Adrenal gland (tissue), 12 donors: Measurements from ENCODE around the gene SMARCD2. TPM values are rescaled to one million over a fixed set of nuclear protein-coding genes. Genes with fewer than 3 reads are reported as not detected.

Experiments used
- DNase-seq, 7 donors: peaks; one replicate each; pipeline ENCODE4 v3.0.0-alpha.2; 2019 to 2020
- H3K27ac ChIP-seq, 5 donors: fragments of 200-600 bp; sonication (generic) in 4 of 5; 1 replicate in 3 of 5; 2 replicates in 2 of 5; pipeline versions ENCODE4 v1.5.1 to v1.8.0; 2016 to 2020; ENCODE audit warnings: mild to moderate bottlenecking in 1 of 5
- H3K27me3 ChIP-seq: fragments of 200-600 bp; 2 replicates; pipeline ENCODE4 v1.8.0; 2021
- H3K36me3 ChIP-seq, 2 donors: fragments of 200-600 bp; replicated peaks in 1 of 2; 1 replicate in 1 of 2; 2 replicates in 1 of 2; pipeline versions ENCODE4 v1.5.1 to v1.8.0; 2018 to 2022
- H3K4me1 ChIP-seq, 2 donors: fragments of 200-600 bp; replicated peaks in 1 of 2; 1 replicate in 1 of 2; 2 replicates in 1 of 2; pipeline versions ENCODE4 v1.5.1 to v1.8.0; 2018 to 2021
- H3K4me3 ChIP-seq, 4 donors: fragments of 200-600 bp; sonication (generic) in 3 of 4; one replicate each; pipeline ENCODE4 v1.5.1; 2016 to 2018
- H3K9me3 ChIP-seq, 3 donors: fragments of 200-600 bp; sonication (generic) in 1 of 3; replicated peaks in 1 of 3; 1 replicate in 2 of 3; 2 replicates in 1 of 3; pipeline versions ENCODE4 v1.5.1 to v1.8.0; 2016 to 2021
- POLR2A ChIP-seq, 2 donors: fragments of 450-650 bp; IDR thresholded peaks; one replicate each; pipeline ENCODE4 v1.6.1; 2017; ENCODE audit warnings: antibody characterized with exemption in 2 of 2, mild to moderate bottlenecking in 2 of 2, moderate library complexity in 1 of 2
- WGBS, 4 donors: extraction: QIAGEN DNeasy Blood & Tissue Kit in 2 of 4; methylation state at CpG; one replicate each; pipeline versions ENCODE4 v1.1.5 to v1.1.7; 2013 to 2017; 5-methylcytosine and 5-hydroxymethylcytosine counted together
- intact Hi-C, 2 donors: fragments of 100-400 bp; cut with DNase I; formaldehyde crosslinking; loops; one replicate each; pipeline versions ENCODE4 v1.14.1 to v1.15.0; 2022 to 2023
- polyA plus RNA-seq, 3 donors: library from polyadenylated mRNA; stranded (reverse); fragments of 200-250 nt in 2 of 3; fragments of 350-450 nt in 1 of 3; fragmentation: Illumina TruSeq in 1 of 3; extraction: RNeasy Lipid Tissue Mini Kit (QIAGEN cat#74804) in 1 of 3; gene quantifications; one replicate each; pipeline ENCODE4 v1.2.3, GENCODE V29; 2013 to 2014
- small RNA-seq, 2 donors: library from RNA; depleted of rRNA; stranded (forward); fragments of <200 nt; gene quantifications; one replicate each; pipeline ENCODE3, GENCODE V24; 2016
- total RNA-seq, 9 donors: library from RNA; depleted of rRNA in 4 of 9; stranded (reverse); fragments of >200 nt in 4 of 9; fragments of 120-200 nt in 1 of 9; fragmentation: NEBNext Ultra II Directional in 1 of 9; extraction: Animal tissue kit (Norgen Biotek cat#: 25700) in 1 of 9; gene quantifications; one replicate each; pipeline versions ENCODE4 v1.1.0 to v1.2.4, GENCODE V29; 2013 to 2023
- TF ChIP-seq, protein P1 (sequence below), 6 experiments: fragments of 450-650 bp in 4 of 6; fragments of 200-600 bp in 2 of 6; sonication (generic) in 1 of 6; IDR thresholded peaks; 1 replicate in 5 of 6; 2 replicates in 1 of 6; pipeline versions ENCODE4 v1.5.1 to v1.8.0; 2016 to 2021; ENCODE audit warnings: antibody characterized with exemption in 6 of 6, mild to moderate bottlenecking in 2 of 6, moderate library complexity in 1 of 6
- donor health status: healthy with polysubstance abuse.
- donor health status: Bipolar disorder and iron deficiency.
- donor health status: DM: yes; HTN: yes; CAD: no.
- donor health status: DM: no; HTN: no; CAD: no.
- donor health status: DM: no; HTN: no; CAD: no.
- donor health status: DM: yes; HTN: yes; CAD: no.

Gene SMARCD2
- total and polyA plus RNA-seq, 12 donors: 41.9 to 185 (median 80.0) TPM

DNA sequence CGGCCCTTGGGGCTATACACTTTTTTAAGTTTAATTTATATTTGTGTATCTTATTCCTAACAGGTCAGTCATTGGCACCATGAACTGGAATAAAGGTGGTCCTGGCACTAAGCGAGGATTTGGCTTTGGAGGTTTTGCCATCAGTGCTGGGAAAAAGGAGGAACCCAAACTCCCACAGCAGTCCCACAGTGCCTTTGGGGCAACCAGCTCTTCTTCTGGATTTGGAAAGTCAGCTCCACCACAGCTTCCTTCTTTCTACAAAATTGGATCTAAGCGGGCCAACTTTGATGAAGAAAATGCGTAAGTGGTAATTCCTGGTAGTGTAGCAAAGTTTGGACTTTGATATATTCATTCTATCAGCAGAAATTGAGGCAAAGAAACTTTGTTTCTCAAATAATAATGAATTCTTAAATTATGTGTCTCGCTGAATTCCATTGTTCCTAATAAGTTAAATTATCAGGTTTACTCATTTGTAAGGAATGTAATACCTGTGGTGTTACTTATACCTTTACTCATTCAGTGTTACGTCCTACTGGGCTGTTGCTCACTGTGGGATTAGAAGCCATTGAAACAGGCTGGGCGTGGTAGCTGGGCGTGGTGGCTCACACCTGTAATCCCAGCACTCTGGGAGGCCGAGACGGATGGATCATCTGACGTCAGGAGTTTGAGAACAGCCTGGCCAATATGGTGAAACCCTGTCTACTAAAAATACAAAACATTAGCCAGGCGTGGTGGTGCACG, 55.3 kb downstream of the SMARCD2 start:
- H3K4me1 ChIP-seq: peaks cover 0 to 38% of the 10 kb centered on the region in 2 donors
- no peak overlapping the region for H3K4me3 ChIP-seq
- H3K27me3 ChIP-seq: no peaks in the 10 kb centered on the region
- H3K36me3 ChIP-seq: peaks cover 0 to 41% of the 10 kb centered on the region in 2 donors
- no peak overlapping the region for H3K27ac ChIP-seq
- DNase-seq: no peak
- TF ChIP-seq, protein P1, sequence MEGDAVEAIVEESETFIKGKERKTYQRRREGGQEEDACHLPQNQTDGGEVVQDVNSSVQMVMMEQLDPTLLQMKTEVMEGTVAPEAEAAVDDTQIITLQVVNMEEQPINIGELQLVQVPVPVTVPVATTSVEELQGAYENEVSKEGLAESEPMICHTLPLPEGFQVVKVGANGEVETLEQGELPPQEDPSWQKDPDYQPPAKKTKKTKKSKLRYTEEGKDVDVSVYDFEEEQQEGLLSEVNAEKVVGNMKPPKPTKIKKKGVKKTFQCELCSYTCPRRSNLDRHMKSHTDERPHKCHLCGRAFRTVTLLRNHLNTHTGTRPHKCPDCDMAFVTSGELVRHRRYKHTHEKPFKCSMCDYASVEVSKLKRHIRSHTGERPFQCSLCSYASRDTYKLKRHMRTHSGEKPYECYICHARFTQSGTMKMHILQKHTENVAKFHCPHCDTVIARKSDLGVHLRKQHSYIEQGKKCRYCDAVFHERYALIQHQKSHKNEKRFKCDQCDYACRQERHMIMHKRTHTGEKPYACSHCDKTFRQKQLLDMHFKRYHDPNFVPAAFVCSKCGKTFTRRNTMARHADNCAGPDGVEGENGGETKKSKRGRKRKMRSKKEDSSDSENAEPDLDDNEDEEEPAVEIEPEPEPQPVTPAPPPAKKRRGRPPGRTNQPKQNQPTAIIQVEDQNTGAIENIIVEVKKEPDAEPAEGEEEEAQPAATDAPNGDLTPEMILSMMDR (IDR thresholded peaks at IDR 0.05): no peak
- TF ChIP-seq POLR2A (IDR thresholded peaks at IDR 0.05): no peak
- H3K9me3 ChIP-seq: no peaks in the 10 kb centered on the region
- 92 to 96% (median 93%) methylated on average over 13 of the region's 13 CpGs for WGBS, 4 donors
- intact Hi-C loops: no loop called here

- H3K4me3 ChIP-seq: no peak overlapping the region
- intact Hi-C loops: no loop called here
- no peaks in the 10 kb centered on the region for H3K27me3 ChIP-seq
- H3K27ac ChIP-seq: no peak overlapping the region
- H3K4me1 ChIP-seq: peaks cover 0 to 42% of the 10 kb centered on the region in 2 donors
- H3K36me3 ChIP-seq: peaks cover 0 to 38% of the 10 kb centered on the region in 2 donors
- H3K9me3 ChIP-seq: no peaks in the 10 kb centered on the region
- DNase-seq: no peak
- TF ChIP-seq POLR2A (IDR thresholded peaks at IDR 0.05): no peak
- TF ChIP-seq, protein P1 (IDR thresholded peaks at IDR 0.05): no peak
- WGBS, 4 donors: 95 to 100% (median 98%) methylated on average over 1 of the region's 1 CpG
Observed at GRCh38 chr17:63786117-63786516, 56.4 kb downstream of the SMARCD2 start.

DNA sequence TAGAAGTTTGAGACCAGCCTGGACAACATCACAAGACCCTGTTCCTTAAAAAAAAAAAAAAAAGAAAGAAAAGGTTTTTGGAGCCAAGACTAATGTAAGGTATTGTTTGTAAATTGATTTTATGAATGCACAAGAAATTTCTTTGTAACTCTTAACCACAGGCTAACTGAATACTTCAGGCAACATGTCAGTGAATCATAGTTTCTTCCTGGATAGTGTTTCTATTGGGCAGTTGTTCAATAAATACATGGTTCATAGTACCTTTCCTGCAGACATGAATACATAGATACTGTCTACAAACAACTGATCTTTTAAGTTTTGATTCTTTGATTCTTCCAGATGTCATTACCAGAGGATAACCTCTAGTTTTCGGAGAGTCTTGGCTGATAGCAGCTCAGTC, 56.9 kb downstream of the SMARCD2 start:
- no peak for DNase-seq
- Histone ChIP-seq H3K27ac (peak overlapping the region in 1 of 5 donors; percentile 31), H3K4me1 (peaks cover 0 to 48% of the 10 kb centered on the region in 2 donors), H3K9me3 (no peaks in the 10 kb centered on the region), H3K4me3 (no peak overlapping the region), H3K27me3 (no peaks in the 10 kb centered on the region), H3K36me3 (peaks cover 0 to 35% of the 10 kb centered on the region in 2 donors)
- intact Hi-C loops: no loop called here
- WGBS, 4 donors: 74 to 95% (median 90%) methylated on average over 1 of the region's 1 CpG
- TF ChIP-seq, protein P1 (IDR thresholded peaks at IDR 0.05): no peak
- TF ChIP-seq POLR2A (IDR thresholded peaks at IDR 0.05): no peak

- 75 to 92% (median 83%) methylated on average over 6 of the region's 6 CpGs for WGBS, 4 donors
- no peak overlapping the region for H3K4me3 ChIP-seq
- H3K9me3 ChIP-seq: no peaks in the 10 kb centered on the region
- no peak for DNase-seq
- H3K4me1 ChIP-seq: peaks cover 0 to 60% of the 10 kb centered on the region in 2 donors
- H3K27ac ChIP-seq: no peak overlapping the region
- TF ChIP-seq POLR2A (IDR thresholded peaks at IDR 0.05): no peak
- TF ChIP-seq, protein P1 (IDR thresholded peaks at IDR 0.05): no peak
- H3K27me3 ChIP-seq: no peaks in the 10 kb centered on the region
- intact Hi-C loops: no loop called here
- H3K36me3 ChIP-seq: peaks cover 0 to 20% of the 10 kb centered on the region in 2 donors
Observed at GRCh38 chr17:63783522-63783921, 59.0 kb downstream of the SMARCD2 start.

Small RNA genes within 50 kb of the gene (small RNA-seq; reads per million reads assigned to genes)
- gene AC040958.1: 0 reads per million in 2 donors

Other genes starting within 250 kb of the SMARCD2 start
- gene TACO1, start 241.8 kb downstream of the SMARCD2 start, total RNA-seq: 10 to 100 TPM; 16.2 to 29.0 (median 25.9) TPM
- 10 to 100 TPM; 15.4 to 32.1 (median 19.1) TPM for gene TACO1, start 241.8 kb downstream of the SMARCD2 start, polyA plus RNA-seq
- gene MAP3K3, start 220.3 kb downstream of the SMARCD2 start, total RNA-seq: 10 to 100 TPM; 16.5 to 47.1 (median 36.6) TPM
- gene MAP3K3, start 220.3 kb downstream of the SMARCD2 start, polyA plus RNA-seq: 10 to 100 TPM; 11.6 to 32.3 (median 15.6) TPM
- 10 to 100 TPM in 7 of 9 donors, 1 to 10 TPM in 2; 6.3 to 20.1 (median 11.9) TPM for gene LIMD2, start 142.6 kb downstream of the SMARCD2 start, total RNA-seq
- 10 to 100 TPM in 2 of 3 donors, 1 to 10 TPM in 1; 2.5 to 76.3 (median 34.6) TPM for gene LIMD2, start 142.6 kb downstream of the SMARCD2 start, polyA plus RNA-seq
- gene STRADA, start 100.9 kb downstream of the SMARCD2 start, total RNA-seq: 10 to 100 TPM; 16.7 to 91.1 (median 37.4) TPM
- gene STRADA, start 100.9 kb downstream of the SMARCD2 start, polyA plus RNA-seq: 10 to 100 TPM; 34.5 to 67.6 (median 53.9) TPM
- 100 to 1,000 TPM in 4 of 9 donors, 10 to 100 TPM in 5; 46.8 to 148 (median 98.1) TPM for gene CCDC47, start 69.1 kb downstream of the SMARCD2 start, total RNA-seq
- gene CCDC47, start 69.1 kb downstream of the SMARCD2 start, polyA plus RNA-seq: 100 to 1,000 TPM in 1 of 3 donors, 10 to 100 TPM in 2; 24.2 to 216 (median 29.0) TPM
- 10 to 100 TPM; 45.0 to 99.8 (median 82.5) TPM for gene DDX42, start 68.5 kb downstream of the SMARCD2 start, total RNA-seq
- 100 to 1,000 TPM in 1 of 3 donors, 10 to 100 TPM in 2; 80.3 to 109 (median 88.8) TPM for gene DDX42, start 68.5 kb downstream of the SMARCD2 start, polyA plus RNA-seq
- gene PSMC5, start 15.3 kb downstream of the SMARCD2 start, total RNA-seq: 100 to 1,000 TPM in 5 of 9 donors, 10 to 100 TPM in 4; 64.1 to 167 (median 125) TPM
- 100 to 1,000 TPM; 232 to 273 (median 247) TPM for gene PSMC5, start 15.3 kb downstream of the SMARCD2 start, polyA plus RNA-seq
- gene FTSJ3, start 15.0 kb downstream of the SMARCD2 start, total RNA-seq: 10 to 100 TPM; 32.4 to 56.1 (median 42.9) TPM
- gene FTSJ3, start 15.0 kb downstream of the SMARCD2 start, polyA plus RNA-seq: 10 to 100 TPM; 19.4 to 54.1 (median 44.9) TPM
- under 1 TPM in 1 of 9 donors, not detected in 8; 0.61 TPM for gene CSH2, start 31.0 kb upstream of the SMARCD2 start, total RNA-seq
- gene CSH2, start 31.0 kb upstream of the SMARCD2 start, polyA plus RNA-seq: not detected
- gene GH2, start 39.3 kb upstream of the SMARCD2 start, total RNA-seq: not detected
- gene GH2, start 39.3 kb upstream of the SMARCD2 start, polyA plus RNA-seq: not detected
- gene CSH1, start 53.9 kb upstream of the SMARCD2 start, total RNA-seq: 1 to 10 TPM in 1 of 9 donors, not detected in 8; 1.4 TPM
- not detected for gene CSH1, start 53.9 kb upstream of the SMARCD2 start, polyA plus RNA-seq
- gene CSHL1, start 68.6 kb upstream of the SMARCD2 start, total RNA-seq: not detected
- not detected for gene CSHL1, start 68.6 kb upstream of the SMARCD2 start, polyA plus RNA-seq
- gene GH1, start 76.2 kb upstream of the SMARCD2 start, total RNA-seq: not detected
- not detected for gene GH1, start 76.2 kb upstream of the SMARCD2 start, polyA plus RNA-seq
- 1 to 10 TPM in 7 of 9 donors, under 1 TPM in 1, not detected in 1; 0.69 to 4.5 (median 2.2) TPM for gene CD79B, start 89.6 kb upstream of the SMARCD2 start, total RNA-seq
- 1 to 10 TPM; 1.7 to 3.0 (median 2.5) TPM for gene CD79B, start 89.6 kb upstream of the SMARCD2 start, polyA plus RNA-seq
- 1 to 10 TPM in 8 of 9 donors, under 1 TPM in 1; 0.30 to 4.2 (median 1.5) TPM for gene SCN4A, start 130.2 kb upstream of the SMARCD2 start, total RNA-seq
- gene SCN4A, start 130.2 kb upstream of the SMARCD2 start, polyA plus RNA-seq: 1 to 10 TPM in 2 of 3 donors, under 1 TPM in 1; 0.42 to 1.9 (median 1.4) TPM
- gene PRR29, start 155.7 kb upstream of the SMARCD2 start, total RNA-seq: 1 to 10 TPM in 1 of 9 donors, under 1 TPM in 6, not detected in 2; 0.26 to 1.8 (median 0.57) TPM
- under 1 TPM; 0.05 to 0.72 (median 0.71) TPM for gene PRR29, start 155.7 kb upstream of the SMARCD2 start, polyA plus RNA-seq
- 10 to 100 TPM; 16.6 to 42.2 (median 18.7) TPM for gene ICAM2, start 177.9 kb upstream of the SMARCD2 start, total RNA-seq
- 10 to 100 TPM in 2 of 3 donors, 1 to 10 TPM in 1; 9.6 to 40.5 (median 35.0) TPM for gene ICAM2, start 177.9 kb upstream of the SMARCD2 start, polyA plus RNA-seq